ENCODE measurements around the gene PLXNA4.

Gene PLXNA4

DNA sequence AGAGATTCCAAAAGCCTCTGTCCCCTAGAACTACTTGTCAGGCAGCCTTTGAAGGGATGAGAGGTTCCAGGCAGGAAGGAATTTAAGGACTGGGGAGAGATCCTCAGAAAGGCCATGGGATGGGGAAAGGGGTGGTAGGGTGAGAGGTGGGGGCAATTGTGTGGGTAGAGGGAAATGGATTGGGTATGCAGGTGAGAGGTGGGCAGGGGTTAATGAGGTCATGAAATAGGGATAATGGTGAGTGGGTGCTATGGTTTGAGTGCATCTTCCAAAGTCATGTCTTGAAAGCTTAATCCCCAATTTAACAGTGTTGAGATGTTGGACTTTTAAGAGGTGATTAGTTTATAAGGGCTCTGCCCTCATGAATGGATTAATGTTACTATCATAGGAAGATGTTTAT lies 383.5 kb downstream of the PLXNA4 start:
- H3K4me2 ChIP-seq = no peak overlapping the region
- no peak for TF ChIP-seq Cebpa-rat (IDR thresholded peaks at IDR 0.05)

DNA sequence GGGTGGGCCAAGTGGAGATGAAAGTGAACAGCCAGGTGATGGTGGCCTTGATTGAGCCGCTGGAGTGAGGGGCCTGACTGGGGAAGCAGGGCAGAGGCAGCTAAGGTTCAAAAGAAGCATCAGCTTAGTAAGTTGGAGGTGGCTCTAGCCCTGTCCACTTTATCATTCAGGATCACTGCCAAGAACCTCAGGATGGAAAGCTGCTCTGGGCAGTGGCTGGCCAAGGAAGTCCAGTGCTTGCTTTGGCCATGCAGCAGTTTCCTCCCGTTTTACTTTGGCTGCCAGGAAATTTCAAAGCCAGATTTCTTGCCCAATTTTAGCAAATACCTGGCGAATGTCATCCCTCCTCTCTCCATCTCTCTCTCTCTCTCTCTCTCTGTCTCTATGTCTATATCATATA lies 384.9 kb downstream of the PLXNA4 start:
- H3K27me3 ChIP-seq = no peaks in the 10 kb centered on the region
- TF ChIP-seq Cebpa-rat (IDR thresholded peaks at IDR 0.05) = no peak
- no peaks in the 10 kb centered on the region for H4K20me1 ChIP-seq
- no peak overlapping the region for H3K4me2 ChIP-seq
- H3K27ac ChIP-seq = no peak overlapping the region
- no peak overlapping the region for H3K4me3 ChIP-seq
- H3K36me3 ChIP-seq = no peaks in the 10 kb centered on the region
- peaks cover 12 to 18% (median 13%) of the 10 kb centered on the region in 11 experiments; a peak in 21 of 22 replicates for H3K9me3 ChIP-seq (replicated peaks in 1 of 11)
- H3K4me1 ChIP-seq = no peaks in the 10 kb centered on the region
- no peak overlapping the region for H3K9ac ChIP-seq

More for the DNA sequence above, 383.5 kb downstream of the PLXNA4 start:
- no peak overlapping the region for H3K9ac ChIP-seq
- H4K20me1 ChIP-seq = no peaks in the 10 kb centered on the region
- H3K4me1 ChIP-seq = no peaks in the 10 kb centered on the region
- H3K27me3 ChIP-seq = no peaks in the 10 kb centered on the region
- H3K9me3 ChIP-seq (replicated peaks in 1 of 11) = peaks cover 0 to 4% (median 0%) of the 10 kb centered on the region in 11 experiments; a peak in 5 of 22 replicates
- H3K27ac ChIP-seq = no peak overlapping the region
- no peaks in the 10 kb centered on the region for H3K36me3 ChIP-seq
- H3K4me3 ChIP-seq = no peak overlapping the region

DNA sequence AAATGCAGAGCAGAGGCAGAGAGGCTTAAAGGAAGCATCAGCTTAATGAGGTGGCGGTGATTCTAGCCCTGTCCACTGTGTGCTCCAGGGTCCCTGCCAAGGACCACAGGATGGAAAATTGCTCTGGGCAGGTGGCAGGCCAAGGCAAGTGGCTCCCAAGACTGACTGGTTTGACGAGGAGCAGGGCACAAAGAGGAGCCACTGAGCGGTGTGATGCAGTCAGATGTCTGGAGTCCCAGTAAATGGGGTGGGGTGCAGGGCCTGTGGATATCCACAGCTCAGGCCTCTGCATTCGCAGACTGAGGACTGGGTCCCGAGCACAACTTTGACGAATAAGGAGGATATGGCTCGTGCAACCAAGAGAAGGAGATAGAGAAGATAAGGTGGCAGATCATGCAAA lies 385.6 kb downstream of the PLXNA4 start:
- Histone ChIP-seq H3K27me3 (no peaks in the 10 kb centered on the region), H3K27ac (no peak overlapping the region), H3K36me3 (no peaks in the 10 kb centered on the region), H3K9me3 (replicated peaks in 1 of 11) (peaks cover 12 to 24% (median 17%) of the 10 kb centered on the region in 11 experiments; a peak in 21 of 22 replicates), H3K9ac (no peak overlapping the region), H3K4me3 (no peak overlapping the region), H4K20me1 (no peaks in the 10 kb centered on the region), H3K4me2 (no peak overlapping the region), H3K4me1 (no peaks in the 10 kb centered on the region)
- no peak for TF ChIP-seq Cebpa-rat (IDR thresholded peaks at IDR 0.05)

DNA sequence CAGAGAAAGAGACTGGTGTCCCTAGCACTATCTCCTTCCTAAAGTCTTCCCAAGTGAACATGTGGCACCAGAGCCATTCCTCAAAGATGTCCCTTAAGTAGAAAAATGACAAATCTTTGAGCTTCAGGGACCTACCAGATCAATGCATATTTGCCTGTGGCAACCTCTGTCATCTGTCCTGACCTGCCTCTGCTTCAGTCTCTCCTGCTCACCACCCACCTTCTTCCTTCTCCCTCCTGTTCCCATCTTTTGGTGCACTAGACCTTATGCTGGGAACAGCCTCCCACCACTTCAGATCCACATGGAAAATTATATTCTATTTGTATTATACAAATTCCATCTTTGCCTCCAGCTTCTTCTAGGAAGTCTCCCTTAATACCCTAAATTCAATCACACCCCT lies 386.4 kb downstream of the PLXNA4 start:
- H3K4me3 ChIP-seq = no peak overlapping the region
- H3K27me3 ChIP-seq = no peaks in the 10 kb centered on the region
- no peak overlapping the region for H3K4me2 ChIP-seq
- H3K9me3 ChIP-seq (replicated peaks in 1 of 11) = peaks cover 12 to 24% (median 17%) of the 10 kb centered on the region in 11 experiments; a peak in 21 of 22 replicates
- H3K4me1 ChIP-seq = no peaks in the 10 kb centered on the region
- no peaks in the 10 kb centered on the region for H3K36me3 ChIP-seq
- no peak overlapping the region for H3K27ac ChIP-seq
- no peaks in the 10 kb centered on the region for H4K20me1 ChIP-seq
- no peak overlapping the region for H3K9ac ChIP-seq
- no peak for TF ChIP-seq Cebpa-rat (IDR thresholded peaks at IDR 0.05)

DNA sequence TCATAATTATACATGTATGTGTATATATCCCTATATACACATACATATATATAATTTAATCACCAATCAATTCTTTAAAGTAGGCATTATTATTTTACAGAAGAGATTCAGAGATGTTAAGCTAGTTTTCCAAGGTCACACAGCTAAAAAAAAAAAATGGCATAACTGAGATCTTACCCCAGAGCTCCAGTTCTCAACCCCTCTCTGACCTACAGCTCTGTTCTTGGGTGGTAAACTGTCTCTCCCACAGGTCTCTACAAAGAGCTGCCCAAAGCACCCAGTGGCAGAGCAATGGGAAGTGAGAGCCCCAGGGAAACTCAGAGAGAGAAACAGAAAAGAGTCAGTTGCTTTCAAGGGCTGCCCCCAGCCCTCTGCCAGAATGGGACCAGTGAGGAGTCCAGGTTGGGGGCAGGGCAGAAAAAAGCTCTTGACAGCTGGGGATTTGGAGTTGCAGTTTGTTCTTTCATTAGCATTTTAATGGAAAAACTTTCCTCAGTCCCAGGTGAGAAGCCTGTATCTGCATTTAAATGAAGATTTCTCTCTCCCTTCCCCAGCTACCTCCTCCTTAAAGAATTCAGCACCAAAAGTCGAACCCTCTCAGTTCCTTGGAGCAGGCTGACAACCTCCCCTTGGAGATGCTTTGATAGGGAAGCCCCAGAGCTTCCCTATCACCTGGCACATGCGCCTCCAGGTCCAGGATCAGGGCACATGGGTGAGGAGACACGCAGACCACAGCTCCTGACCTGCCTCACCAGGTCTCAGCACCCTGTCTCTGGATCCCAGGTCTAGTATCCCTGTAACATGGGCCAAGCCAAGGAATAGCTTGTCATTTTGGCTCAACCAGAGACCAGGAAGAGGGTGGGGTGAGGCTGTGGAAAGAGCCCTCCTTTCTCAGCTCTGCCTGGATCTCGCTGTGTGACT lies 388.1 kb downstream of the PLXNA4 start:
- Histone ChIP-seq H3K4me2 (no peak overlapping the region), H4K20me1 (no peaks in the 10 kb centered on the region), H3K36me3 (no peaks in the 10 kb centered on the region), H3K4me3 (no peak overlapping the region), H3K27me3 (no peaks in the 10 kb centered on the region), H3K9ac (no peak overlapping the region), H3K4me1 (no peaks in the 10 kb centered on the region), H3K27ac (no peak overlapping the region), H3K9me3 (replicated peaks in 1 of 11) (peaks cover 12 to 24% (median 17%) of the 10 kb centered on the region in 11 experiments; a peak in 21 of 22 replicates)
- no peak for TF ChIP-seq Cebpa-rat (IDR thresholded peaks at IDR 0.05)

DNA sequence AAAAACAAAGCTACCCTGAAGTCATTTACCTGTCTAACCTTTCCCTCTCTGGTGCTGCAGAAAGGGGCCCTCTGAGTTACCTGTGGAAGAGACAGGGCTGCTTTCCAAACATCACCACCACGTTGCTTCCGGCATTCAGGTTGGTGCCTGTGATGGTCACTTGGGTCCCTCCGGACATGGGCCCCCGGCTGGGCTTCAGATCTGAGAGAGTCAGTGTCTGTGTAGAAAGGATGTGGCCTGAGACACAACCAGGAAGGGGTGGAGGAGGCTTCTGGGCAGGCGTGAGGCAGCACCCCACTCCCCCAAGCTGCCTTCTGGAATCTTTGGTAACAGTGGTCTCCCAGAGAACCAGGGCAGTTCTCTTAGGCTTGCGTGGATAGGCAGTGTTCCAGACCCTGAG lies 388.9 kb downstream of the PLXNA4 start:
- H3K4me1 ChIP-seq = no peaks in the 10 kb centered on the region
- H3K36me3 ChIP-seq = no peaks in the 10 kb centered on the region
- no peak overlapping the region for H3K4me3 ChIP-seq
- TF ChIP-seq Cebpa-rat (IDR thresholded peaks at IDR 0.05) = no peak
- H4K20me1 ChIP-seq = no peaks in the 10 kb centered on the region
- H3K4me2 ChIP-seq = no peak overlapping the region
- peaks cover 12 to 24% (median 17%) of the 10 kb centered on the region in 11 experiments; a peak in 21 of 22 replicates for H3K9me3 ChIP-seq (replicated peaks in 1 of 11)
- no peak overlapping the region for H3K27ac ChIP-seq
- no peaks in the 10 kb centered on the region for H3K27me3 ChIP-seq
- H3K9ac ChIP-seq = no peak overlapping the region

DNA sequence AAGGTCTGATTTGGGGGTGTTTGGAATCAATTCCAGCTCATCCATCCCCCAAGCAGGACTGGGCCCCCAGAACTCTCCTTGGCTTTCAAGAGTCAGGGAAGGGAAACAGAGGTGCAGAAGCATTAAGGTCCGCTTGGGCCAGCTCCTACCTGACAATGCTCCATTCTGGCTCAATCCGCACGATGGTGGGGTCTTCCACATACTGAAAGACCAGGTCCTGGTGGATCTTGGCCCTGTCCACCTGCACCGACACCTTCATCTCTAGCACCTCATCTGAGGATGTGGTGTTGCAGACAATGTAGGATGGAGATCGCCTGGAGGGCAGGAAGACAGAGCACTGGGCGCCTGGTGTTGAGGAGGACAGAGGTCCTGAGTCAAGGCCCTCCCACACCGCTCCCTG lies 391.1 kb downstream of the PLXNA4 start:
- no peak for TF ChIP-seq Cebpa-rat (IDR thresholded peaks at IDR 0.05)
- H3K4me2 ChIP-seq = no peak overlapping the region
- H3K27me3 ChIP-seq = no peaks in the 10 kb centered on the region
- no peaks in the 10 kb centered on the region for H4K20me1 ChIP-seq
- no peak overlapping the region for H3K9ac ChIP-seq
- H3K36me3 ChIP-seq = no peaks in the 10 kb centered on the region
- H3K27ac ChIP-seq = no peak overlapping the region
- no peak overlapping the region for H3K4me3 ChIP-seq
- peaks cover 12 to 24% (median 17%) of the 10 kb centered on the region in 11 experiments; a peak in 21 of 22 replicates for H3K9me3 ChIP-seq (replicated peaks in 1 of 11)
- no peaks in the 10 kb centered on the region for H3K4me1 ChIP-seq

DNA sequence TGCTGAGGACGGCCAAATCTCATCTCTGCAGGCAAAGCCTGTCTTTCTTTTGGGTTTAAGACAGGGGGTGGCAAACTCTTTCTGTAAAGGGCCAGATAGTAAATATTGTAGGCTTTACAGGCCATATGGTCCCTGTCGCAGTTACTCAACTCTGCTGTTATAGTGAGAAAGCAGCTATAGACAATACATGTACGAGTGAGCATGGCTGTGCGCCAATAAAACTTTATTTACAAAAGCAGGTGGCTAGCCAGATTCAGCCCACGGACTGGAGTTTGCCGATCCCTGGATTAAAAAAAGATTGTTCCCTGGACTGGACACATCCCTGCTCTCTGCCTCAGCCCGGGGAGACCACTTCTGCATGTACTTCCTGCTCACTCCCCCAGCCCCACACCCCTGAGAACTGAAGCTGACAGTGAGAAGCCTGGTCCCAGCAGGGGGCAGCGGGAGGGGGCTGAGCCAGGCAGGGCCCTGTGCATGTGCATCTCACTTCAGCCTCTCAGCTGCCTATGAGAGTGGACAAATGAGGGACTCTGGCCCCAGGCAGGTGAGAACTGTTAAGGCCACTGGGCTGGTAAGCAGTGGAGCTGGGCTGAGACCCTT lies 392.4 kb downstream of the PLXNA4 start:
- no peak overlapping the region for H3K4me3 ChIP-seq
- no peaks in the 10 kb centered on the region for H3K4me1 ChIP-seq
- no peak overlapping the region for H3K9ac ChIP-seq
- H4K20me1 ChIP-seq = no peaks in the 10 kb centered on the region
- no peak overlapping the region for H3K27ac ChIP-seq
- H3K9me3 ChIP-seq (replicated peaks in 1 of 11) = peaks cover 12 to 24% (median 17%) of the 10 kb centered on the region in 11 experiments; a peak in 21 of 22 replicates
- no peaks in the 10 kb centered on the region for H3K36me3 ChIP-seq
- H3K4me2 ChIP-seq = no peak overlapping the region
- no peaks in the 10 kb centered on the region for H3K27me3 ChIP-seq
- no peak for TF ChIP-seq Cebpa-rat (IDR thresholded peaks at IDR 0.05)

DNA sequence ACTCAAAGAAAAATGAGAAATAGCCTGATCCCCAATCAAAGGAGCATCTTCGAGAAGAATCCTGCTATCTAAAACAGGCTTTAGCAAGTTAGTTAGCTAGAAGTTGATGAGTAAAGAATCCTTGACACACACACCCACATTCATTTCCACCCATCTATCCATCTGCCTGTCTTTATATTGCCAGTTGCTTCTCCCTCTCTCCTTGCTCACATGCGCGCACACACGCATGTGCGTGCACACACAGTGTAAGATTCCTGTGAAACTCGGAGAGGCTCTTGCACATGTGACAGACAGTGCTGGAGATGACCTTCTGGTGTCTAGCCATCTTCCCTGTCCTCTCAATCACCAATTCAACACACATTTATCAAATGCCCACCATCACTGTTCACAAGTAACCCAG lies 393.3 kb downstream of the PLXNA4 start:
- Histone ChIP-seq H3K4me1 (no peaks in the 10 kb centered on the region), H3K27ac (no peak overlapping the region), H3K27me3 (no peaks in the 10 kb centered on the region), H3K36me3 (no peaks in the 10 kb centered on the region), H3K4me2 (no peak overlapping the region), H3K4me3 (no peak overlapping the region), H3K9ac (no peak overlapping the region), H4K20me1 (no peaks in the 10 kb centered on the region), H3K9me3 (replicated peaks in 1 of 11) (peaks cover 12 to 22% (median 17%) of the 10 kb centered on the region in 11 experiments; a peak in 21 of 22 replicates)
- no peak for TF ChIP-seq Cebpa-rat (IDR thresholded peaks at IDR 0.05)
